ENCODE data around the gene GHR.

GRCh38 chr5:42381973-42382372, 41.3 kb upstream of the GHR start:
- TF ChIP-seq ZFP30 (CRISPR knock-in tag; IDR thresholded peaks at IDR 0.05) (no peak), ISL1 (CRISPR knock-in tag; IDR thresholded peaks at IDR 0.05) (no peak), GLIS3 (CRISPR knock-in tag; IDR thresholded peaks at IDR 0.05) (no peak), CSDC2 (CRISPR knock-in tag; IDR thresholded peaks at IDR 0.05) (no peak), ZC3H10 (CRISPR knock-in tag; IDR thresholded peaks at IDR 0.05) (no peak), POU6F1 (CRISPR knock-in tag; IDR thresholded peaks at IDR 0.05; ENCODE audit: borderline replicate concordance, low read depth) (no peak), CSRNP3 (CRISPR knock-in tag; IDR thresholded peaks at IDR 0.05) (no peak), TSHZ2 (CRISPR knock-in tag; IDR thresholded peaks at IDR 0.05) (no peak), SNAI2 (CRISPR knock-in tag; IDR thresholded peaks at IDR 0.05) (no peak), PATZ1 (CRISPR knock-in tag; IDR thresholded peaks at IDR 0.05; ENCODE audit: borderline replicate concordance) (no peak)
